Fibroblast of lung (primary cell): ENCODE results near the gene FGD2. TPM values are rescaled to one million over a fixed set of nuclear protein-coding genes. Genes with fewer than 3 reads are reported as not detected.

Experiments
- DNase-seq, 2 donors: peaks; one replicate each; pipeline versions ENCODE4 v3.0.0 to v3.0.0-alpha.2; 2010; ENCODE audit warnings: low read depth in 2 of 2
- H2AFZ ChIP-seq: 2 replicates; pipeline ENCODE4 v1.5.1; 2012; ENCODE audit warnings: low read length, control low read depth, inconsistent platforms
- H3K27ac ChIP-seq: 2 replicates; pipeline ENCODE4 v1.5.1; 2011; ENCODE audit warnings: low read length, control low read depth; ENCODE audit not compliant: insufficient read depth
- H3K27me3 ChIP-seq: 2 replicates; pipeline ENCODE4 v1.5.1; 2011; ENCODE audit warnings: mild to moderate bottlenecking, low read length; ENCODE audit not compliant: control insufficient read depth, insufficient read depth
- H3K36me3 ChIP-seq: 2 replicates; pipeline ENCODE4 v1.5.1; 2011; ENCODE audit warnings: low read length; ENCODE audit not compliant: control insufficient read depth, insufficient read depth
- H3K4me1 ChIP-seq: 2 replicates; pipeline ENCODE4 v1.5.1; 2011; ENCODE audit warnings: low read length; ENCODE audit not compliant: control insufficient read depth, insufficient read depth; ENCODE audit errors: extremely low read depth
- H3K4me2 ChIP-seq: 2 replicates; pipeline ENCODE4 v1.5.1; 2011; ENCODE audit warnings: low read length, control low read depth; ENCODE audit not compliant: insufficient read depth; ENCODE audit errors: extremely low read depth
- H3K4me3 ChIP-seq, 4 experiments: fragments of 200-600 bp in 1 of 4; sonication (generic) in 1 of 4; replicated peaks in 1 of 4; 2 replicates each; pipeline ENCODE4 v1.5.1; 2011 to 2016; ENCODE audit warnings: low read length in 4 of 4, low read depth in 3 of 4, mild to moderate bottlenecking in 3 of 4, control low read depth in 2 of 4, inconsistent platforms in 1 of 4, mixed read lengths in 1 of 4; ENCODE audit not compliant: insufficient read depth in 1 of 4; ENCODE audit errors: control extremely low read depth in 1 of 4
- H3K79me2 ChIP-seq: 2 replicates; pipeline ENCODE4 v1.5.1; 2012; ENCODE audit warnings: mild to moderate bottlenecking, low read length, inconsistent platforms; ENCODE audit not compliant: control insufficient read depth, insufficient read depth
- H3K9ac ChIP-seq: 2 replicates; pipeline ENCODE4 v1.5.1; 2011; ENCODE audit warnings: mild to moderate bottlenecking, low read length, control low read depth; ENCODE audit not compliant: insufficient read depth
- H3K9me3 ChIP-seq: 2 replicates; pipeline ENCODE4 v1.5.1; 2012; ENCODE audit warnings: low read depth, low read length; ENCODE audit not compliant: control insufficient read depth, insufficient read depth
- H4K20me1 ChIP-seq: 2 replicates; pipeline ENCODE4 v1.5.1; 2011; ENCODE audit warnings: low read length; ENCODE audit not compliant: control insufficient read depth, insufficient read depth; ENCODE audit errors: extremely low read depth
- CTCF ChIP-seq, 2 donors: IDR thresholded peaks in 1 of 2; conservative IDR thresholded peaks in 1 of 2; 1 replicate in 1 of 2; 2 replicates in 1 of 2; pipeline ENCODE4 v1.5.1; 2011 to 2012; ENCODE audit warnings: low read length in 2 of 2, control low read depth in 1 of 2, inconsistent platforms in 1 of 2, low read depth in 1 of 2, mild to moderate bottlenecking in 1 of 2
- EZH2 ChIP-seq: IDR thresholded peaks from 2 replicates; pipeline ENCODE4 v1.5.1; 2012; ENCODE audit warnings: low read length, control low read depth, mild to moderate bottlenecking; ENCODE audit errors: missing control alignments
- polyA plus RNA-seq, 2 donors: library from polyadenylated mRNA; depleted of rRNA in 1 of 2; stranded (reverse) in 1 of 2; unstranded in 1 of 2; fragments of >200 nt; gene quantifications; 2 replicates each; pipeline ENCODE4 v1.2.1, GENCODE V29; 2011 to 2012; ENCODE audit warnings: missing spikeins in 1 of 2
- total RNA-seq: library from RNA; depleted of rRNA; stranded (reverse); fragments of >200 nt; gene quantifications from 2 replicates; pipeline ENCODE4 v1.2.1, GENCODE V29; 2014

The FGD2 gene
- total and polyA plus RNA-seq, 2 donors (not counting 1 experiment from before 2014, with no cell fraction given) = not detected

- Histone ChIP-seq H2AFZ (no peak overlapping the region), H3K9me3 (no peaks in the 10 kb centered on the region), H3K27ac (no peak overlapping the region), H3K4me3 (no peak overlapping the region), H3K36me3 (no peaks in the 10 kb centered on the region), H3K79me2 (no peaks in the 10 kb centered on the region), H3K4me1 (peaks cover 3% of the 10 kb centered on the region), H4K20me1 (no peaks in the 10 kb centered on the region), H3K4me2 (no peak overlapping the region), H3K27me3 (peaks cover 2% of the 10 kb centered on the region), H3K9ac (no peak overlapping the region)
- TF ChIP-seq CTCF (conservative IDR thresholded peaks at IDR 0.05 in 1 of 2, IDR thresholded peaks at IDR 0.05 in 1 of 2; ENCODE audit: low read depth in 1 of 2, low read length in 2 of 2) (no peak), EZH2 (no peak)
- no peak for DNase-seq
Observed at GRCh38 chr6:37053683-37054082, 48.2 kb downstream of the FGD2 start.

GRCh38 chr6:37054171-37054570, 48.7 kb downstream of the FGD2 start:
- Histone ChIP-seq H3K9ac (no peak overlapping the region), H3K27ac (no peak overlapping the region), H2AFZ (no peak overlapping the region), H3K27me3 (peaks cover 2% of the 10 kb centered on the region), H3K36me3 (no peaks in the 10 kb centered on the region), H3K4me1 (no peaks in the 10 kb centered on the region), H3K4me3 (no peak overlapping the region), H4K20me1 (no peaks in the 10 kb centered on the region), H3K79me2 (no peaks in the 10 kb centered on the region), H3K4me2 (no peak overlapping the region), H3K9me3 (no peaks in the 10 kb centered on the region)
- no peak for DNase-seq
- no peak for TF ChIP-seq EZH2
- no peak for TF ChIP-seq CTCF (conservative IDR thresholded peaks at IDR 0.05 in 1 of 2, IDR thresholded peaks at IDR 0.05 in 1 of 2; ENCODE audit: low read depth in 1 of 2, low read length in 2 of 2)

- no peak for DNase-seq
- Histone ChIP-seq H3K27ac (no peak overlapping the region), H3K27me3 (peaks cover 2% of the 10 kb centered on the region), H3K4me1 (peaks cover 2% of the 10 kb centered on the region), H2AFZ (no peak overlapping the region), H3K9me3 (no peaks in the 10 kb centered on the region), H3K36me3 (no peaks in the 10 kb centered on the region), H3K4me3 (no peak overlapping the region), H3K9ac (no peak overlapping the region), H4K20me1 (no peaks in the 10 kb centered on the region), H3K79me2 (no peaks in the 10 kb centered on the region), H3K4me2 (no peak overlapping the region)
- TF ChIP-seq CTCF (conservative IDR thresholded peaks at IDR 0.05 in 1 of 2, IDR thresholded peaks at IDR 0.05 in 1 of 2; ENCODE audit: low read depth in 1 of 2, low read length in 2 of 2) (no peak), EZH2 (no peak)
Observed at GRCh38 chr6:37054580-37054979, 49.1 kb downstream of the FGD2 start.
